HG02885 (cell line): ENCODE data around the gene PLPP6.

ENCODE experiments used
- ATAC-seq: cut with Tn5 transposase; IDR thresholded peaks from one replicate; pipeline ENCODE4 v1.9.1; 2021; ENCODE audit warnings: mild to moderate bottlenecking; ENCODE audit not compliant: unreplicated experiment, poor library complexity

The PLPP6 gene

GRCh38 chr9:4661611-4662010, 483 bp upstream of the PLPP6 start:
- ATAC-seq: no peak

GRCh38 chr9:4662989-4663792, 1.1 kb downstream of the PLPP6 start:
- ATAC-seq: no peak

GRCh38 chr9:4663956-4664355, 1.9 kb downstream of the PLPP6 start:
- no peak for ATAC-seq

- no peak for ATAC-seq
These were observed 3.3 kb downstream of the PLPP6 start for GRCh38 chr9:4665357-4665756.

GRCh38 chr9:4666042-4666699, 4.1 kb downstream of the PLPP6 start, which contains the start of gene SPATA6L:
SPATA6L (minus strand) TSS chr9:4666480; CDS start chr9:4666250, 230 bp downstream.
- ATAC-seq: peak; percentile 40

GRCh38 chr9:4667681-4668080, 5.6 kb downstream of the PLPP6 start:
- no peak for ATAC-seq

- ATAC-seq: no peak
These were observed 6.5 kb downstream of the PLPP6 start for GRCh38 chr9:4668604-4669003.

GRCh38 chr9:4669890-4670289, 7.8 kb downstream of the PLPP6 start:
- no peak for ATAC-seq

GRCh38 chr9:4670591-4670990, 8.5 kb downstream of the PLPP6 start:
- no peak for ATAC-seq

- ATAC-seq: no peak
These were observed 9.6 kb downstream of the PLPP6 start for GRCh38 chr9:4671737-4672136.

- no peak for ATAC-seq
These were observed 12.7 kb downstream of the PLPP6 start for GRCh38 chr9:4674783-4675182.

- ATAC-seq: no peak
These were observed 15.3 kb downstream of the PLPP6 start for GRCh38 chr9:4677392-4677791.

GRCh38 chr9:4678679-4679267, 16.7 kb downstream of the PLPP6 start:
- peak; percentile 14 for ATAC-seq

GRCh38 chr9:4679268-4680172, 17.4 kb downstream of the PLPP6 start, which contains the start of gene CDC37L1:
CDC37L1 (plus strand) TSS chr9:4679569; CDS start chr9:4679768, 199 bp downstream.
- peak; percentile 98 for ATAC-seq

GRCh38 chr9:4680173-4680525, 18.1 kb downstream of the PLPP6 start:
- no peak for ATAC-seq

- ATAC-seq: no peak
These were observed 18.7 kb downstream of the PLPP6 start for GRCh38 chr9:4680750-4681149.

GRCh38 chr9:4684820-4685219, 22.7 kb downstream of the PLPP6 start:
- ATAC-seq: no peak

- no peak for ATAC-seq
These were observed 24.0 kb downstream of the PLPP6 start for GRCh38 chr9:4686112-4686511.

GRCh38 chr9:4686584-4686983, 24.5 kb downstream of the PLPP6 start:
- no peak for ATAC-seq

- ATAC-seq: no peak
These were observed 26.9 kb downstream of the PLPP6 start for GRCh38 chr9:4689021-4689420.
